NCI-H1930 (cell line): ENCODE measurements around the gene NFATC2.

ENCODE experiments used
- DNase-seq, 2 experiments: peaks; one replicate each; lab custom pipeline; 2025; lab: John Stamatoyannopoulos, UW

Gene NFATC2

GRCh38 chr20:51374961-51375360, 167.6 kb downstream of the NFATC2 start:
- DNase-seq, result no peak

- no peak for DNase-seq
These were observed 168.1 kb downstream of the NFATC2 start for GRCh38 chr20:51374456-51374830.

GRCh38 chr20:51373713-51374455, 168.6 kb downstream of the NFATC2 start:
- DNase-seq, result no peak

- DNase-seq, result no peak
These were observed 169.6 kb downstream of the NFATC2 start for GRCh38 chr20:51372966-51373365.

- peak; percentile 49 to 50 for DNase-seq
These were observed 170.2 kb downstream of the NFATC2 start for GRCh38 chr20:51372176-51372803.

- DNase-seq, result no peak
These were observed 170.8 kb downstream of the NFATC2 start for GRCh38 chr20:51371720-51372119.

- DNase-seq, result no peak
These were observed 173.0 kb downstream of the NFATC2 start for GRCh38 chr20:51369503-51369902.

- no peak for DNase-seq
These were observed 173.9 kb downstream of the NFATC2 start for GRCh38 chr20:51368461-51369211.

- DNase-seq, result no peak
These were observed 176.2 kb downstream of the NFATC2 start for GRCh38 chr20:51366155-51366886.

GRCh38 chr20:51365670-51366069, 176.8 kb downstream of the NFATC2 start:
- no peak for DNase-seq

GRCh38 chr20:51363813-51364212, 178.7 kb downstream of the NFATC2 start:
- no peak for DNase-seq

GRCh38 chr20:51363378-51363777, 179.1 kb downstream of the NFATC2 start:
- no peak for DNase-seq

GRCh38 chr20:51362254-51362653, 180.3 kb downstream of the NFATC2 start:
- DNase-seq, result no peak

GRCh38 chr20:51361258-51361657, 181.3 kb downstream of the NFATC2 start:
- DNase-seq, result no peak

GRCh38 chr20:51360451-51361201, 181.9 kb downstream of the NFATC2 start:
- DNase-seq, result no peak

GRCh38 chr20:51359947-51360346, 182.6 kb downstream of the NFATC2 start:
- no peak for DNase-seq

GRCh38 chr20:51359401-51359800, 183.1 kb downstream of the NFATC2 start:
- no peak for DNase-seq

- no peak for DNase-seq
These were observed 184.3 kb downstream of the NFATC2 start for GRCh38 chr20:51358032-51358724.

GRCh38 chr20:51357543-51357942, 185.0 kb downstream of the NFATC2 start:
- DNase-seq, result no peak

- DNase-seq, result no peak
These were observed 185.6 kb downstream of the NFATC2 start for GRCh38 chr20:51356871-51357270.

GRCh38 chr20:51354769-51355319, 187.7 kb downstream of the NFATC2 start:
- no peak for DNase-seq
